ENCODE measurements around the gene ATP10B.

DNA sequence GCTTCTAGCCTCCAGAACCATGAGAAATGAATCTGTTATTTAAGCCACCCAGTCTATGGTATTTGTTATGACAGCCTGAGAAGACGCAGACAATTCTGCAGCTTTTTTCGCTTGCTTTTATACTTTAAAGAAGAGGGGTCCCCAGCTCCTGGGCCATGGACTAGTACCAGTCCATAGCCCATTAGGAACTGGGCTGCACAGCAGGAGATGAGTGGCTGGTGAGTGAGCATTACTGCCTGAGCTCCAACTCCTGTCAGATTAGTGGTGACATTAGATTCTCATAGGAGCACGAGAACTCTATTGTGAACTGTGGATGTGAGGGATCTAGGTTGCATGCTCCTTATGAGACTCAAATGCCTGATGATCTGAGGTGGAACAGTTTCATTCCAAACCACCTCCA, 278.7 kb downstream of the ATP10B start:
- TF ChIP-seq, protein P1, sequence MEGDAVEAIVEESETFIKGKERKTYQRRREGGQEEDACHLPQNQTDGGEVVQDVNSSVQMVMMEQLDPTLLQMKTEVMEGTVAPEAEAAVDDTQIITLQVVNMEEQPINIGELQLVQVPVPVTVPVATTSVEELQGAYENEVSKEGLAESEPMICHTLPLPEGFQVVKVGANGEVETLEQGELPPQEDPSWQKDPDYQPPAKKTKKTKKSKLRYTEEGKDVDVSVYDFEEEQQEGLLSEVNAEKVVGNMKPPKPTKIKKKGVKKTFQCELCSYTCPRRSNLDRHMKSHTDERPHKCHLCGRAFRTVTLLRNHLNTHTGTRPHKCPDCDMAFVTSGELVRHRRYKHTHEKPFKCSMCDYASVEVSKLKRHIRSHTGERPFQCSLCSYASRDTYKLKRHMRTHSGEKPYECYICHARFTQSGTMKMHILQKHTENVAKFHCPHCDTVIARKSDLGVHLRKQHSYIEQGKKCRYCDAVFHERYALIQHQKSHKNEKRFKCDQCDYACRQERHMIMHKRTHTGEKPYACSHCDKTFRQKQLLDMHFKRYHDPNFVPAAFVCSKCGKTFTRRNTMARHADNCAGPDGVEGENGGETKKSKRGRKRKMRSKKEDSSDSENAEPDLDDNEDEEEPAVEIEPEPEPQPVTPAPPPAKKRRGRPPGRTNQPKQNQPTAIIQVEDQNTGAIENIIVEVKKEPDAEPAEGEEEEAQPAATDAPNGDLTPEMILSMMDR (conservative IDR thresholded peaks at IDR 0.05; ENCODE audit: low read length): no peak
- no peak for TF ChIP-seq EZH2phosphoT487 (IDR thresholded peaks at IDR 0.05; ENCODE audit: borderline replicate concordance, low read depth, low read length)
